Measurements from ENCODE around the gene CBLN3.
"Not testable (repeated sequence)": the region's sequence is repeated elsewhere in the genome, so short reads cannot be mapped to it uniquely, and the experiment has no call there.

CBLN3 gene

GRCh38 chr14:24399999-24400718 lies 29.3 kb downstream of the CBLN3 start:
- DNase-seq, result no peak

GRCh38 chr14:24399447-24399822 lies 30.0 kb downstream of the CBLN3 start:
- no peak for DNase-seq

- DNase-seq, result peak; percentile 47
These were observed 30.6 kb downstream of the CBLN3 start, which contains the start of gene NYNRIN for GRCh38 chr14:24398653-24399446. Gene NYNRIN (plus strand): TSS chr14:24399003. CDS start chr14:24399247, 244 bp downstream.

- DNase-seq, result no peak
These were observed 31.2 kb downstream of the CBLN3 start for GRCh38 chr14:24398293-24398652.

GRCh38 chr14:24397639-24398292 lies 31.7 kb downstream of the CBLN3 start:
- DNase-seq, result no peak

GRCh38 chr14:24395609-24396582 lies 33.6 kb downstream of the CBLN3 start:
- DNase-seq, result no peak

GRCh38 chr14:24394275-24394674 lies 35.2 kb downstream of the CBLN3 start:
- no peak for DNase-seq

- DNase-seq, result peak; percentile 19
These were observed 37.0 kb downstream of the CBLN3 start for GRCh38 chr14:24392325-24393091.

GRCh38 chr14:24390701-24391468 lies 38.6 kb downstream of the CBLN3 start:
- no peak for DNase-seq

- no peak for DNase-seq
These were observed 40.1 kb downstream of the CBLN3 start for GRCh38 chr14:24389226-24389848.

- DNase-seq, result no peak
These were observed 40.8 kb downstream of the CBLN3 start for GRCh38 chr14:24388474-24389179.

GRCh38 chr14:24387579-24387978 lies 41.9 kb downstream of the CBLN3 start:
- not testable (repeated sequence) for DNase-seq

GRCh38 chr14:24387009-24387345 lies 42.5 kb downstream of the CBLN3 start:
- no peak for DNase-seq

- no peak for DNase-seq
These were observed 43.9 kb downstream of the CBLN3 start for GRCh38 chr14:24385524-24385923.

- DNase-seq, result no peak
These were observed 45.3 kb downstream of the CBLN3 start for GRCh38 chr14:24384169-24384568.

GRCh38 chr14:24382064-24382371 lies 47.5 kb downstream of the CBLN3 start:
- no peak for DNase-seq

- DNase-seq, result no peak
These were observed 48.0 kb downstream of the CBLN3 start for GRCh38 chr14:24381363-24382063.

GRCh38 chr14:24379907-24380730 lies 49.3 kb downstream of the CBLN3 start:
- no peak for DNase-seq

Data from NCI-H146 (cell line).